ENCODE data around the gene CC2D1A.

CC2D1A gene

DNA sequence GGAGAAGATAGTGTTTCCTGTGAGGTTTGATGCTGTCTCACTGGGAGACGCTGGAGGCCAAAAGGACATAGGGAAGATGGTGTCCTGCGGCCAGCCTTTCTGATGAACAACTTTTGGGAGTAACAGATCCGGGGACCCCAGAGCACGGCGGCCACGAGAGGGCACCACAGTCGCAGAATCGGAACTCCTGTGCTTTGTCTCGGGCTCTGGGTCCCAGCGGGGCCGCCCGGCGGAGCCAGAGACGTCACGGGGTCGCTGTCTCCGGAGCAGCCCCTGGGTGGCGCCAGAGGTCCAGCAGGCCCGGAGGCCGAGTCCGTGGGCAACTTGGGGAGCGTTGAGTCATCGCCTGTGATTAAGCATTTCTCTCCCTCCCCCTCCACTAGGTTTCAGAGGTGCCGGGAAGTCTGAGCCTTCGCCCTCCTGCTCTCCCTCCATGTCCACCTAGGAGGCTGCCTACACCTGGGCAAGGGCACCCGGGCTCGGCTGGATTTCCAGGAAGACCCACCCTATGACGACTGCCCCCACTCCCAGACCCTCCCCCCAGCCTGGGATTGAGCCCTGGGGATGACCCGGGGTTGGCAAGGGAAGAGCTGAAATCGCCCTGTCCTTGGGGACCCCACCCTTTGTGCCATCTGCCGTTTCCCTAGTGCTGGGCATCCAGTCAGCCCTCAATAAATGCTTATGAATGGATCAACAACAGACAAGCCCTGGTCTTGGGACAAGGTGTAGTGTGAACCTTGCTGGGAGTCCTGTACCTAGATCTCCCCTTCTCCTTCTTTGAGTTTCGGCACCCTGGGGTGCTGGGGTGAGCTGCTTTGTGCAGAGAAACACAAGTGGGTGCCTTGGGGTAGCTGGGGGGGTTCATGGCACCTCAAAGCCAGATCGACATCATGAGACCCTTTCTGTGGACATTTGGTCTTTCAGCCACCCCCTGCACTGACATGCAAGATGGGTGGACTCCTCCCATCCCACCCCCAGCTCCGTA lies 25.6 kb upstream of the CC2D1A start:
- DNase-seq = peak; percentile 99

DNA sequence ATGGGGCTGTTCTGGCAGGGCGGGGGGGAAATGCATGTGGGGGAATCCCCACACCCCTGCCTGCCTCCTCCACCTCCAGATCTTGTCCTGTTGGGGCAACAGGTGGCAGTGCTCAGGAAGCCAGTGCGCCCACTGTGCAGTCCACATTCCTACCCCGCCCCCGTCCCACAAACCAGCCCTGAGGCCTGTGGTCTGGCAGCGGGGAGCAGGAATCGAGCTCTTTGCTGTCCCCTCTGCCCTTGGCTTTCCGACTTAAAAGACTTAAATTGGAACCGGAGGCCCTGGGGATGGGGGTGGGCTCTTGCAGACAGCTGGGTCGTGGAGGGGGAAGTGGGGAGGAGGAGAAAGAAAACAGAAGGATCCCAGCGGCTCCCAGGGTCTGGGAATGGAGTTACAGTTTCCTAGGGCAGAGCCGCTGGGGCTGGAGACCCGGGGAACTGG lies 24.7 kb upstream of the CC2D1A start:
- peak; percentile 47 for DNase-seq

DNA sequence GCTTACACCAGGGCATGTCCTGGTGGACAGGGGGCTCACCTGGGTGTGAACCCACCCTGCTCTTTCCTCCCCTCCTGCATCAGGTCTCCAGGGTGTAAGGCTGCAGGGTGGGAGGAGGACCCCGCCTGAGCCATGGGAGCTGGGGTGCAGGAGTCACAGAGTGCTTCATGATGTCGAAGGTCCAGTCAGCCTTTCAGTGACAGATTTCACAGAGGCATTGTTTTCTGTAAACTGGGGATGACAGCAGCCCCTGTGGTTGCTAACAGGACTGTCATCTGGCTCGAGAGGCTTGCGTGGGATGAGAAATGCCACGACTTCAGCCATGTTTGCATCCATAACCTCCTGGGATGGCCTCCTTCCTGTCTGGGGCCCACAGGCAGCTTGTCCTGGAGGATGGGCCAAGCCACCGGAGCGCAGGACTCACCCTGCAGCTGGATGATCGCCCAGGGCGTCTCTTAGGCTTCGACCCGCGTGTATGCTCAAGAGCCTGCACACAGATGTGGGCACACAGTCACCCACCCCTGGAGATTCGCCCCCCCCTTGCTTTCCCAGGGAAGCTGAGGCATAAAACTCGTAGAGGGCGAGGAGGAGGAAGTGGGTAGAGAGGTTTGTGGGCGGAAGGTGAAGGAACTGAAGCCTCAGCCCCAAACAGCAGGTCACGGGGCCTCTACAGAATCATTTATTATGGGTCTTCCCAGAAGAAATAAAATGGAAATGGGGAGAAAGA lies 24.1 kb upstream of the CC2D1A start:
- DNase-seq = peak; percentile 74

DNA sequence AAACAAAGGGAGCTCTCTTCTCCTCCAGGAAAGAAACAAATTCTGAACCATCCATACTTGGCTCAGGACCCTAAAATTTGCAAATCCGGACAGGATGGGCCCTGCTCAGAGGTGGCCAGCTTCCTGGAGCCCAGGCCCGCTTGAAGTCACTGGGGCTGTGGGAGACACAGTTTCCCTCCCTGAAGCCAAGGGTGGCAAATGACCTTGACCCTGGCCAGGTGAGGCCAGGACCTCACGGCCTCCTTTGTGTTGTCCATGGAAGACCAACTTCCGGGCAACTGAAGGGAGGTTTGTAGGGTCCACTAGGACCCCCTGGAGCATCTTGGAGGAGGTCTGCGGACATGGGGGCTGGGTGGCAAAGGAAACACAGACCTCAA lies 23.6 kb upstream of the CC2D1A start:
- DNase-seq = no peak

DNA sequence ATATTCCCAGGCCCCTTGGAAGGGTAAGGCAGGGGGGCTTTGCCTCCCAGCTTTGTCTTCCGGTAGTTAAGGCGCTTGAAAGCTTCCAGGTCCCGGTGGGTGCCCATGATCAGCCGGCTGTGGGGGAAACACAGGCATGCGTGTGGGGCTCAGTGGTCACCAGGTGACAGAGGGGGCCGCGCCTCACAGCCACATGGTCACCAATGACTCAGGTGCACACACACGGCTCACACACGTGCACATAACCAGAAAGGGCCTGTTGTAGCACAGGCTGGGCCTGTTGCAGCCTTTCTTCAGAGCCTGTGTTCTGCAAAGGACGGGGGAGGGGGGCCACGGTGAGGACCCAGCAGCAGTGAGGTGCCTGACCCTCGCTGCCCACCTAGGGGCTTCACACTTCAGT lies 23.2 kb upstream of the CC2D1A start:
- DNase-seq = no peak

DNA sequence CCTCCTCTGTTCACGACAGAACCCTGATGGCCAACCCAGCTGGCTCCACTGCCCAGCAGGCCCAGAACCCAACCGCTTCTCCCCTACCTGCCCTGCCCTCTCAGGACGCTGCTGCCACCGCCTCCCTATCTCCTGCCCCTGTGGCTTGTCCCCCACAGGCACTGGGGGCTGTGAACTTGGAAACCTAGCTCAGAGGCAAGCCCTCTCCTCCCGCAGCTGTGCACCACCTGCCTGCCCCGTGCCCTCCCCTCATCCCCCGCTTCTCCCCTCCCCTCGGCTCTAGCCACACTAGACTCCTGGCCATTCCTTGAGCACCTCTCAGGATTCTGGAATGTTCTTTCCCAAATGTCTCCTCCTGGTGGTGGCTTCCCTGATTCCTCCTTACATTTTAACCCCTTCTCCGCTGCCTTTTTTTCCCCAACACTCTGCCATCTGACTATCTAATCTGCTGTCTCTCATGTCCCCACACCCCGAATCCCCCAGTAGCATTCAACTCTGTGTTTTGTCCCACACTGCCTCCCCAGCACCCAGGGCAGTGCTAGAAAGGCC lies 22.4 kb upstream of the CC2D1A start:
- DNase-seq = no peak

DNA sequence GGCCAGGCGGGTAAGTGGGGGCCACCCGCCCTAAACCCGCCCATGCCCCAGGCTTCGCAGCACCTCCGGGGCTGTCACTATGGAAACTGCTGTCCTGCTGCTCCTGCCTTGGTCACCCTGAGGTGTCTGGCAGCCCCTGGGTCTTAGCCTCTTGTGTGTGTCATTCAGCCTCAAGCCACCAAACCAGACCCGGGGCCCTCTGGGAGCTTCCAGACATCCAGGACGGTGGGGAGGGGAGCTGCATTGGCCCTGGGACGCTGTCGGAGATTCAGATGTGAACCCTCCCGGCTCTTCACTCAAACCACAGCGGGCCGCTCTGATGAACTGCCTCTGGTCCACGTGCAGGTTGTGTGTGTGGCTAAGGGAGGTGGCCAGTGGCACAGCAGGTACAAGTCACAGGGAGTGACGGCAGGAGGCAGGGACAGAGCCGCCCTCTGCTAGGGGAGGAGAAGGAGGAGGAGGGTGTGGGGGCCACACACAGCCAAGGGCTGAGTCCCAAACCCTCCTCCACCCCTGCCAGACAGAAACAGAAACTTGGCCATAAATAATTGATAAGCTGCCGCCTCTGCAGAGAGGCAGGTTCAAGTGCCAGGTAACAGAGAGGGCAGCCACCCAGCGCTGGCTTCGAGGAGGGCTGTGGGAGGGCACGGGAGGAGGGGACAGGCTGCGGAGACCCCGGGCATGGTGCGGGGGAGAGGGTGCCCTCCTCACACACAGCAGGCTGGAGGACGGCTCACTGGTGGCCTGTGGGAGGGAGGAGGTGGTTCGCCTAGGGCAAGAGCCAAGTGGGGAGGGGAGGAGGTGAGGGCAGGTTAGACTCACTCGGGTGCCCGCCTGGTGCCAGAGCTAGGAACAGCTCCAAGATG lies 21.0 kb upstream of the CC2D1A start:
- DNase-seq = no peak

DNA sequence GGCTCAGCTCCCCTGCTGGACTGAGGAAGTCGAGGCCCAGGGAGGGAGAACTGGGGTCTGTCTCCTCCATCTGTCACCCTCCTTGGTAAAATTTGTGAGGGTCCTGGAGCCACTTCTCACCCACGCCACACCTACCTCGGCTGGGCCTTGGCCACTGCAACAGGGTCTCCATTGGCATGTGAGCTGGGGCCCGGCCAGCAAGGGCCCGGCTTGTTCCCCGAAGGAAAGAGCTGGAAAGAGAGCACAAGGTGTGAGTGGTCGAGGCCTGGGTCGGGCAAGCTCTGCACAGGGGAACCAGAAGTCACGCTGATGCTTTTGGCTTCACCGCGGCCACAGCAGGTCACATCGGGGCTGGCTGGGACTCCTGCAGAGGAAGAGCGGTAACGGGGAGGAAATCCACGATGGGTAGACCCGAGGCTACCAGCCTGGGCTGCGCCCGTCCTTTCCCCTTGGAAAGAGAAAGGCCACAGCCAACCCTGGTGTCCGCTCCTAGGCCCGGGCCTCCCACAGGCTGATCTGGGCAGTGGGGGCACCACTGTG lies 20.1 kb upstream of the CC2D1A start:
- no peak for DNase-seq

DNA sequence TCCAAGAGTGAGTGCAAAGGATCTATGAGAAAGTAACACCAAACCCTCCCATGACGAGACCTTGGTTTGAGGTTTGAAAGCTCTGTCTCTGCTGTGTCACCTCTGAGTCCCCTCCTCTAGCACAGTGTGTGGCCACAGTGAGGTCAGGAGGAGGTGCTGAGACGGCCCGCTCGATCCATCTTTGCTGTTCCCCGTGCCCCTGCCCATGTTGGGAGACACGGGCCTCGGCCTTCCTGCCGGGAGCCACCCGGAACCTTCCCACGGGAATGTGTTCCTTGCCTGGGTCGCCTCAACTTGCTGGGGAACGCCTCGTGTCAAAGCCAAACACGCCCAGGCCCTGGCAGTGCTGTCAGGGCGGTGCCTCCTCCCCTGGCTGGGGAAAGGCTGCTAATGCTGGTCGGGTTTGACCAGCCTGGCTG lies 19.0 kb upstream of the CC2D1A start:
- DNase-seq = peak; percentile 45

DNA sequence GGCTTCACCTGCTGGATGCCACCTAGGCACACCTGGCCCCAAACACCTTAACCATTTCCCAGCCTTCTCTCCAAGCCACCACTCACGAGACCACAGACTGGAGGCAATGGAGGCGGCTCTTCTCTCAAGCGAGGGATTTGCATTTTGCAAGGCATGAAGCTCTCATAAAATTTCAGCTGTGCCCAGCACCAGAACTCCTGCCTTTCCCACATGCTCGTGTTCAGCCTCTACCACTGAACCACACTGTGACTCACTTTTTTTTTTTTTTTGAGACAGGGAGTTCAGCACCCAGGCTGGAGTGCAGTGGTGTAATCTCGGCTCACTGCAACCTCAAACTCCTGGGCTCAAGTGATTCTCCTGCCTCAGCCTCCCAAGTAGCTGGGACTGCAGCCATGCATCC lies 18.5 kb upstream of the CC2D1A start:
- no peak for DNase-seq

DNA sequence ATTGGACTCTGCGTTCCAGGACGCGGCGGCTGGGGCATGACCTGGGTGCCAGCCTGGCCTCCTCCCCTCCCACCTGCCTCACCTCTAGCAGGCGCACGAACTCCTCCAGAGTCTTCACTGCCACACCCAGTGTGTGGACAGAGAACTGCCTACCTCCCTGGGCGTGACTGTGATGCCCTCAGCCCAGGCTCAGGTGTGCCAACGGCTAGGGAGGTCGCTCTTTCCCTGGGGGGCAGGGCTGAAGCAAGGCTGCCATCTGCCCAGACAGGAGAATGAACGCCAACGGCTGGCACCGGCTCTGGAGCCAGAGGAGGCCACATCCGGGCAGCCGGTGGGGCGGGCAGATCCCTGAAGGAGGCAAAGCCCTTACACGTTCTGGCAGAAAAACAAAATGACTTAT lies 17.7 kb upstream of the CC2D1A start:
- no peak for DNase-seq

DNA sequence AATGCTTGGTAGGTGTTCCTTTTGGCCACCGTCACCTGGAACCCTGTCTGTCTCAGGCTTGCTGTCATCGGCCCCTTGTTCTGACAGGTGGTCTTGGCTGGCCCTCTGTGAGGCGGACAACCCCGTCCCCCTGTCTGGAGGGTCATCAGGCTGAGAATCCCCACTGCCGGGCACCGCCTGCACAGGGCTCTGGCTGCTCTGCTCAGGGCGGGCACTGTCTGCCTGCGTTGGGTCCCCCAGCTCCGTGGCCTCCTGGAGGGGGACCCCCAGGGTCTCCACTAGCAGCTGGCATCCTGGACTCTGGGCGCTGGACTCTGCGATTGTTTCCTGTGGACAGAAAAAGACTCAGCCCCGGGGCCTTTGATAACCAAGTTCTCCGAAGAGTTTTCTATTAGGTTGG lies 15.9 kb upstream of the CC2D1A start:
- DNase-seq = no peak

DNA sequence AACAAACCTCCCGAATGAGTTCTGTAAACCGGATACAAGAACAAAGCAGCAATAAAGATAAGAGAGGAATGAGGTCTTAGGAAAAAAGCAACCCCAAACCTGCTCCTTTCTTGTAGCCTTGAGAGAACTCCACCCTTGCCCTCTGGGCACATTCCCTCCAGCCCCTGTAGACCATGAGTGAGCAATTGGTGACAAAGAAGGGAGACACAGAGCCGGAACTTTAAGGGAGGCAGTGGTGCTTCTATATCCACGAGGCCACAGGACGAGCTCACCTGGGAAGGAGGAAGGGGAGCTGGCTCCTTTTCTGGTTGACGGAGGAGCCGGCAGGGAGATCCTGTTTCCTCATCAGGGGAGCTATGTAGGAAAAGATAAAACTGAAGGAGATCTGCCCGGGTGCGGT lies 13.1 kb upstream of the CC2D1A start:
- no peak for DNase-seq

DNA sequence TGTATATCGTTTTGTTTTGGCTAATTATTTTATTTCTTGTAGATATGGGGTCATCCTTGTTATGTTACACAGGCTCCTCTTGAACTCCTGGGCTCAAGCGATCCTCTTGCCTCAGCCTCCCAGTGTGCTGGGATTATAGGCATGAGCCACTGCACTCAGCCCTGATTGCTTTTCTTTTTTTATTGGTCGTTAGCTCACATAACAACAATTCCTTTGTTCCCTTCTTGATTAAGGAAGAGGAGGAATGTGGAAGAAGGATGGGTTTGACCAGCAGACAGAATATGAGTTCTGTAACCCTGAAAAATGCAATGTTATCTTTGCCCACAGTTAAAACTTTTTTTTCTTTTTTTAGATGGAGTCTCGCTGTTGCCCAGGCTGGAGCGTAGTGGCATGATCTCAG lies 11.4 kb upstream of the CC2D1A start:
- no peak for DNase-seq

DNA sequence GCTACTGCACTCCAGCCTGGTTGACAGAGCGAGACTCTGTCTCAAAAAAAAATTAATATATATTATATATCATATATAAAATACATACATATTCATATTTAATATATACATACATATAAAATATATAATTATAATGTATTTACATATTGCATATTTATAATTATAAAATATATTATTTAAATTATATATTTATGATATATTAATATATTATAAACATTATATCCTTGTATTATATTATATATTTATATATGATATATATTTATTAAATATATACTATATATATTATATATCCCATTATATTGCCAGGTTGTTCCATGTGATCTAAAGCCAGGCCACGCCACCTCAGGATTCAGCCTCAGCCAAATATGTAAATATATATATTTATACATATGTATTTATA lies 9.8 kb upstream of the CC2D1A start:
- no peak for DNase-seq

DNA sequence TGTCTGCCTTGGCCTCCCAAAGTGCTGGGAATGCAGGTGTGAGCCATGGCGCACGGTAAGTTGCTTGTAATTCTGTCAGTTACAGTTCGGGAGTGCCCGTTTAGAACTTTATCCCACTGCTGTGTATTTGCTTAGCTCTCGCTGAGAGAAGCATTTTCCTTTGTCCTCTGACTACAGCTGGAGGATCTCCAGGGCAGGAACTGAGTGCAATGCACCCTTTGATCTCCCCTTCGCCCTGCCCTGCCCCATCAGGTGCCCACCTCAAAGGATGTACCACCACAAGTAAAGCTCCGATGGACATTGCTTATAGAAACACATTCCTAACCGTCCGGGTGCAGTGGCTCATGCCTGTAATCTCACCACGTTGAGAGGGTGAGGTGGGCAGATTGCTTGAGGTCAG lies 6.6 kb upstream of the CC2D1A start:
- DNase-seq = no peak

DNA sequence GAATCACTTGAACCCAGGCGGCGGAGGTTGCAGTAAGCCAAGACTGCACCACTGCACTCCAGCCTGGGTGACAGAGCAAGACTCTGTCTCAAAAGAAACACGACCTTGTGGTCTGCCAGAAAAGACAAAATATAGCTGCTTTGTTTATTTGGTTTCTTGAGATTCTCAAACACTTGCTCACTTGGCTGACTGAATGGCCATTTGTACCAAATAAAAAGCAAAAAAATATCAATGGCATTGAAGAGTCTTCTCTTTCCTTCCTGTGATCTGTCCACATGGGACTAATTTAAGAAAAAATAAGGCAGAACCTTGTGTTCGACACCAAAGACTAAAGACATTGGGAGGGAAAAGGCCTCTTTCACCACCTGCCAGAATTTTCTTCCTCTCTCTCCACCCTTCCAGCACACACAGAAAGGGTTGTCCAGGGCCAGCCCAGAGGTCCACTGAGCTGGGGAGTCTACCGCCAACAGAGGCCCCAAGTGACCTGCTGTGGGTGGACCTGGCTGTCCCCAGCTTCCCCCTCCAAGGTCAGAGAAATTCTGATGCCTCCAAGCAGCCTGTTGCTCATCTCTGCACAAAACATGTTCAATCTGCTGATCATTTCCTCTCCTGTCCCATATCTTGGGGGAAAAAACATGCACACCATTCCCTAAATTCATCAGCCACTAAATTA lies 6.0 kb upstream of the CC2D1A start:
- DNase-seq = no peak

DNA sequence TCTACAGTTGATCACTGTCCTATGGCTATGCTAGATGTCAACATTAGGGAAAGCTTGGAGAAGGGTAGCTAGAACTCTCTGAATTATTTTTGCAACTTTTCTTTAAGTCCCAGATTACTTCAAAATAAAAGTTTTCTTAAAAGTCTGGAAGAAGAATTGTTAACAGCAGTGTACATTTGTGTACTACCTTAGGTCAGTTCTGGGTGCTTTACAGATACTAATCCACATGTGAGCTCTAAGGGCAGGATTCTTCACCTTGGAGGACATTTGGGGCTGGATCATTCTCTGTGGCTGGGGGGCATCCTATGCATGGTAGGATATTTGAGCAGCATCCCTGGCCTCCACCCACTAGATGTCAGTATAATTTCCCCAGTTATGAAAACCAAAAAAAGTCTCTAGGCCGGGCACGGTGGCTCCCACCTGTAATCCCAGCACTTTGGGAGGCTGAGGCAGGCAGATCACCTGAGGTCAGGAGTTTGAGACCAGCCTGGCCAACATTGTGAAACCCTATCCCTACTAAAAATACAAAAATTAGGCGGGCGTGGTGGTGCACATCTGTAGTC lies 2.9 kb upstream of the CC2D1A start:
- DNase-seq = peak; percentile 56

DNA sequence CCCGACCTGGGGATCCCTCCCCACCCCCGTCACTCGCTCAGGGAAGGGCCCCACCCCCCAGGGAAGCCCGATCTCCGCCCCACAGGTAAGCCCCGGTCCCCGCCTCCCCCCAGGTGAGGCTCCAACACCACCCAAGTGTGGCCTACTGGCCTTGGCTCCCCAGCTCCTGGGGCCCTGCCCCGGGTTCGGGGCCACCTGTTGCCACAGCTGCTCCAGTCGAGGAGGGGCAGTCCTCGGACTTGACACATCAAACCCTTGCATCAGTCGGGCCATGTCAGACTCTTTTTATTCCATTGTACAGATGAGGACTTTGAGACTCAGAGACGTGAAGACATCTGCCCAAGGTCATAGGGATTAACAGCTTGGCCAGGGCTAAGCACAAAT lies 512 bp downstream of the CC2D1A start:
- peak; percentile 10 for DNase-seq

DNA sequence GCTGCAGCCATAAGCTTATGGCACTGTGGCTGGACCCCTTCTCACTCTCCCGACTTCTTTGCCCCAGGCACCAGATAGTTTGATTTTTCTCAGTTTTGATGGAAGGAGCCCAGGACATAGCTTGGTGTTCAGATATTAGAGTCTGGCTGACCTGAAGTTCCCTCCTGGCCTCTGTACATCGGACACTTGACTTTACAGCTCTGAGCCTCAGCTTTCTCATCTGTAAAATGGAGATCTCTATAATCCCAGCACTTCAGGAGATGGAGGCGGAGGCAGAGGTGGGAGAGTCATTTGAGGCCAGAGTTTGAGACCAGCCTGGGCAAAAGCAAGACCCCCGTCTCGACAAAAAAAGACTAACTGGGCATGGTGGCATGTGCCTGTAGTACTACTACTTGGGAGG lies 909 bp downstream of the CC2D1A start:
- no peak for DNase-seq

DNA sequence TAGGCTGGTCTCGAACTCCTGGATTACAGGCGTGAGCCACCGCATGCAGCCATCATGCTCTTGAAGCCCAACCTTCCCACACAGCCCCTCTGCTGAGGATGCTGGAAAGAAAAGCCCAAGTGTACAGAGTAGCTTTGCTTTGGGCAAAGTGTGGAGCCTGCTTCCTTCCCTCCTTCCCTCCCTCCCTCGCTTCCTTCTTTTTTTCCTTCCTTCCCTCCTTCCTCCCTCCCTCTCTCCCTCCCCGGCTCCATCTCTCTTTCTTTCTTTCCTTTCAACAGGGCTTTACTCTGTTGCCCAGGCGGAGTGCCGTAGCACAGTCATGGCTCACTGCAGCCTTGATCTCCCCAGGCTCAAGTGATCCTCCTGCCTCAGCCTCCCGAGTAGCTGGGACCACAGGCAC lies 2.7 kb downstream of the CC2D1A start:
- DNase-seq = no peak

DNA sequence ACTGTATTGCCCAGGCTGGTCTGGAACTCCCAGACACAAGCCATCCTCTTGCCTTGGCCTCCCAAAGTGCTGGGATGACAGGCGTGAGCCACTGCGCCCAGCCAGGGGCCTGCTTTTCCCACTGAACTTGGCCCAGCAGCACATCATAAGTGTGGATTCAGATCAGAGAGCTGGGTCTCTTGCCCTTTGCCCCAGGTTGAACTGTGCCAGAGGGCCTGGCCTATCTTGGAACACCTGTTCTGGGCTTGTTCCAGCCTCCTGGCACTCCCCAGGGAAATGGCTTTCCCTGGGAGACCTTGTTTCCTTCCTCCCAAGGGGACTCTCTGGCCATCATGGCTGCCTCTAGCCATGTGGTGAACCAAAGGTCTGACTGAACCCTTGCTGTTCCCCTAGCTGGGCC lies 3.4 kb downstream of the CC2D1A start:
- no peak for DNase-seq
